HG02970 (cell line): ENCODE results near the gene PEX11B.

Experiments used
- ATAC-seq: cut with Tn5 transposase; IDR thresholded peaks from one replicate; pipeline ENCODE4 v1.9.1; 2021; ENCODE audit warnings: mild to moderate bottlenecking, moderate library complexity, moderate number of reproducible peaks; ENCODE audit not compliant: unreplicated experiment, low FRiP score

PEX11B gene, protein sequence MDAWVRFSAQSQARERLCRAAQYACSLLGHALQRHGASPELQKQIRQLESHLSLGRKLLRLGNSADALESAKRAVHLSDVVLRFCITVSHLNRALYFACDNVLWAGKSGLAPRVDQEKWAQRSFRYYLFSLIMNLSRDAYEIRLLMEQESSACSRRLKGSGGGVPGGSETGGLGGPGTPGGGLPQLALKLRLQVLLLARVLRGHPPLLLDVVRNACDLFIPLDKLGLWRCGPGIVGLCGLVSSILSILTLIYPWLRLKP

DNA sequence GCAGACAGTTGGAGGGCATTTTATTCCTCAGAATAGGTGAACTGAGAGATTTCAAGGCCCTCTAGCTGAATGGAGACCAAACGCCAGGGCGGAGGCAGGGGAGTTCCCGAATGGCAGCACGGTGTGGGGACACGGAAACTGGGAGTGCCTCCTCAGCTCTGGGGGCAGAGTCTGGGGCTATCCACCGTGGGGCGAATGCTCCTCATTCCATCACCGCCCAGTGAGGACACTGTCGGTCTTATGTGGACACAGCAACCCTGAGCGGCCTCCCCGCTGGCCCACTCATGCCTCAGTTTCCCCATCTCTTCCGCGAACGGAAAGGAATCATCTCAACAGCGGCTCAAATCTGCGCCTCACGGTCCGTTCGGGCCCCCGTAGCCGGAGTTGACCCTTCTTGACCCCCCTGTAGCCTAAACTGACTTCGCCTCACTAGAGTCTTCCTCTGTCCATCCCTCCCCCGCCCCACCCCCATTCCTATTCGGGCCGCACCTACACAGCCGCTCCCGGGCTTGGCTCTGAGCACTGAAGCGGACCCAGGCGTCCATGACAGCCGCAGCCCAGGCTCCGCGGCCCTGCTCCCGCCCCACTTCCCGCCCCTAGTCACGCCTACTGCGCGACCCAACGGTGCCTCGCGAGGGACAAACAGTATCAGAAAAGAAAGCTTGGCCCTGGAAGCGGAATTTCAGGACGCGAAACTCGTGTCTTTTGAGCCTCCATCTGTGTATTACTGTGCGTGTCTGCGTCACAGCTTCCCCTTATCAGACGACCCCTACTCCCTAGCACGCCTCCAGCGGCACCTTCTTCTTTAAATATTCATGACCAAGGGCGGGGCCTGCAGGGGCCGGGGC, at the start of gene PEX11B:
TSS of gene PEX11B (minus strand) at position 574 of the 848 bp plus-strand sequence. CDS start at position 545, 29 bp downstream.
- peak; percentile 68 for ATAC-seq

DNA sequence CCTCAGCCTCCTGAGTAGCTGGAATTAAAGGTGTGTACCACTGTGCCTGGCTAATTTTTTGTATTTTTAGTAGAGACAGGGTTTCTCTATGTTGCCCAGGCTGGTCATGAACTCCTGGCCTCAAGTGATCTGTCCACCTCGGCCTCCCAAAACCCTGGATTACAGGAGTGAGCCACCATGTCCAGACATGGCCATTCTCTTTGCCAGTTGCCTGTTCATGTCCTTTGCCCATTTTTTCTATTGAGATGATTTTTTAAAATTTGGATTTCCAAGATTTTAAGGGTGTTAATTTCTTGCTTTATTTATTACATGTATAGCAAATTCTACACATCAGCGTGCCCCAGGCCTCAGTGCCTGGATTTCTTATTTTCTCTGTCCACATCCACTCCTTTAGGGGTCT, 48.8 kb upstream of the PEX11B start:
- no peak for ATAC-seq

DNA sequence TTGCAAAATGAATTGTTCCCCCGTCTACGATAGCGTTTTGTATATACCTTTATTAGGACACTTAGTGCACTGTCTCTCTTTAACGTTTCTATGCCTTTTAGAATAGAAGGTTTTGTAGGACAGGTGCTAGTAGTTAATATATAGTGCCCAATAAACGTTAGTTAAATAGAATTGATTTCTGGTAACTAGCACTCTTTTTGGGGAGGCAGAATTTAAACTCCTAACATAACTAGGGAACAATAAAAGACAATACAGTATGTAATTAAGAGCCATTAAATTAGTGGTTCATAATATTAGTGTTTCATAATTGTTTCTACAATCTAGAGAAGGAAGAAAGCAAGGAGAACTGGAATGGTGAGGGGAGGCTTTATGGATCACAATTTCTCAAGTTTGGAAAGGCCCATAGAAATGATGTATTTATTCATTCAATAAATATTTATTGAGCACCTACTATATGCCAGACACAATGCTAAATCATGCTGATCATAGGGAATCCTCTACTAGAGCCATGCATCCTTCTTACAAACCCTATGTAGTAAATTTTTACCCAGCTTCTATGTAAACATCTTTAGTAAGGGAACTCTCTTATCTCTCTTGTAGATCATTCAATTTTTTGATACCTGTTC, 46.7 kb upstream of the PEX11B start:
- ATAC-seq = no peak

DNA sequence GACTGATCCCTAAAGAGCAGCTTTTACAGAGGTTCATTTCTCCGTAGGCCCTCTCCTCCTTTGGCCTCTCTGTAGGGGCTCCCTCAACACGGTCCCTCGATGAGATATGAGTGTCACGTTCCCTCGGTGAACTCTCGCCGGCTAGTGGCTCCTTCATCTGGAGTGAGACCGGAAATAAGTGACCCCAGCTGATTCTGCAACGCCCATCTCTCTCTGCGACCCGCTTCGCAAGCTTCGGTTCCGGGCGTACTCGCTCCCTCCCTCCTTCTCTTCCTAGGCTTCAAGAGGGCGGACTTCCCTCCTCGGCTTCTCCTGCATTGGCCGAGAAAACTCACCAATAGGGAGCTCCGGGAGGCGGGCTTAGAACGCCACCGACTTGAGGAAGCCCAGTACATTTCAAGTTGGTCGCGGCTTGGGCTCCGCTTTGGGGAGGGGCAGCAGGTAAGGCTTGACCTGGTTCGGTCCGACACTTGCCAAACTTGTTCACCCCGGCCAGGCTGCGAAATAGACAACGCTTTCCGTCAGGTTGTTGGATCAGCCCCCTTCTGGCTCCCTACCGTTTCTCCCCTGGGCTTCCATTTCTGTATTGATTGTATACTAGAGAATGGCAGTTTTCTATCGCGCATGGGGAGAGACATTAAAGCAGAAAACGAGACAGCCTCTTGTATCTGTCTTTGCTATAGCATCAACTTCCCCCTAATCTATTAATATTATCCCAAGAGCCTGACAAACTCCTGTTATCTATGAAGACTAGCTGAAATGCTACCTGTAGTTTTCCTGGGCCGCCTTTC, 46.0 kb upstream of the PEX11B start, which contains the start of the genes ANKRD34A and POLR3GL:
TSS of gene ANKRD34A (minus strand) at position 248 of the 791 bp plus-strand sequence. CDS start 2,816 bp downstream, outside the sequence.
TSS of gene POLR3GL (plus strand) at position 363 of the 791 bp plus-strand sequence. CDS start 10,176 bp downstream, outside the sequence.
- peak; percentile 81 for ATAC-seq

DNA sequence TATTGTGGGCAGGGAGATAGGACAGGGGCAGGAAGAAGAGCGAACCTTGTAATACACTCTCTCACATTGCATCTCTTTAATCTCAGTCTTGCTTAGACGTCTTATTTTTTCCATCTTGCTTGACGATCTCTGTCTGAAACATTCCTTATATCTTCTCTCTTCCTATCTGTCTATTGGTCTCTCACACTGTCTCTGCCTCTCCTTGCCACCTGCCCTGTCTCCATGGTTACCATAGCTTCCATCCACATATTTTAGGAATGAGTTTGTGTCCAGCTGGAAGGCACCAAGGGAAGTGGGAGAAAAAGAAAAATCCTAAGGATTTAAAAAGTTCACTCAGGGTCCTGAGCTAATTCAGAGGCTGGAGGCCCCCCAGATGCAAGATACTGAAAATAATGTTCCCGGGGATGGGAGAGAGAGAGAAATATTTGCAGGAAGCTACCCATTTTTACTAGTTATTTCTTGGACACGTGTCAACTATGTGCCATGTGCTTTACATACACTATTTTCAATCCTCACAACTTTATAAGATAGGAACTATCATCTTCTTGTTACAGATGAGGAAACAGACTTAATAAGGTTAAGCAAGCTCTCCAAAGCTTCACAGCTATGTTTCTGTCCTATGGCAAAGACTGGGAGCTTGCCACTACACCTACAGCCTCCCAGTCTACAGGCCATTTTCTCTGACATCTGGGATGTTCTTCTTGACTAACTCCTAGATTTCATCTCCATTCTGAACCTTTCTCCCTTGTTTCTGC, 44.9 kb upstream of the PEX11B start:
- ATAC-seq = no peak

DNA sequence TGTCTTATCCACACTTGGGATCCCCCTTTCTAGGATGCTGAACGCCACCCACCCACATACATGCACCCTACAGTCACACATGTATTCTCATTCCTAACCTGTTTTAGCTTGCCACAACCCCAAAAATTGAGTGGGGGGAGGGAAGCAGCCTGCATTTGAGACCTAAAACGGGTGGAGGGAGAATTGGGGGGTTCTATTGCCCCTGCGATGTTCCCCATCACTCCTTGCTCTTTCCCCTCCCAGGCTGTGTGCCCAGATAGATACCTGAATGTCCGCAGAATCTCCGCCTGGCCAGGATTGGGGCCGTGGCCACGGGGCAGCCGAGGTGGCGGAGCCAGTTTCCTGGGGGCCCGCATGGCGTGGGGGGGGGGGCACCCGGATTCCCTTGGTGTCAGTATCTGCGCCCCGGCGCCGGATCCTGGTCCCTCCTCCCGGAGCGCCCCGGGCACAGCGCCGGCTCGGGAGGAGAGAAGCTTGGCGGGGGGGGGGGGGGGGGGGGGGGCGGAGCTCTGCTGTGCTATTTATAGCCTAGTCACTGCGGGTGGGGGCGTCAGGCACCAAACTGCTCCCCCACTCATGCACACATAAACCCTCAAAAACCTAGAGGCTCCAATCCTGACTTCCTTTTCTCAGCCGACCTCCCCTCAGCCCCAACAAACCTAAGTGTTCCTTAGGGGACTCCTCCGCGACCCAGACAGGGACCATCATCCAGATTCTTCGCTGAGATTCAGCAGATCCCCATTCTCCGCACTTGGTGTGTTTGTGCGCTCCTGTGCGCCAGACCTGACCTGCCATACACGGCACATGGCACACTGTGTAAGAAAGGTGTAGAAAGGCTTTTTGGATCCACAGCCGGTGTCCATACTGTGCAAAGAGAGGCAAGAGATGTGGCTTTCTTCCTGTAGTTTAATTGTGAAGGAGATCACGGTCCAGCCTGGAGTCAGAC, 43.9 kb upstream of the PEX11B start:
- ATAC-seq = no peak

DNA sequence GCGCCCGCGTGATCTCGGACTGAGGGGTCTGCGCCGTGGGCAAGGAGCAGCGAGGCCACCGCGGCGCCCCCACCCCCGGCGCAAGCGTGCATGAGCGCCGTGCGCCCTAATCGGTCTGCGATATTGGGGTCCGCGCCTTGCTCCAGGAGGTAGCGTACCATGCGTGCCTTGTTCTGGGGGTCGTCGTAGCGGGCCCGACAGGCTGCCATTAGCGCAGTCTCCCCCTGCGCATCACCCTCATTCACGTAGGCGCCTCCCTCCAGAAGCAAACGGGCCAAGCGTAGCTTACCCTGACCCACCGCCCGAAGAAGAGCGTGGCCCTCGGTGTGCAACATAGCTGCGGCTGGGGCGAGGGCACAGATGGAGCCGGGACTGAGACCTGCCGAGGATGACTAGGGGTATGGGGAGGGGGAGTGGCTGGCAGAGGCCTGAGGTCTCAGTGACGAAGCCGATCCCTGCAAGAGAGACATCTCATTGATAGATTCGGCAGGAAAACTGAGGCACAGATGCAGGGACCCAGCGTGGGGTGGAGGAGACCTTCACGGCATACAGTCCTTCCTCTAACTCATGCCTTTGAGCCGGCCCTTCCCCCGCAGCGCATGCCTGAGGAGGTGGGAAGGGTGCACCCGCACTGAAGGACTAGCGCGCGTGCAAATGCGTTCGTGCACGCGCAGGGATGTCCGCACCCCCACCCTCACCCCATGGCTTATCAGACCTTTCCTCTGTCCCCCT, 43.1 kb upstream of the PEX11B start:
- ATAC-seq = no peak

DNA sequence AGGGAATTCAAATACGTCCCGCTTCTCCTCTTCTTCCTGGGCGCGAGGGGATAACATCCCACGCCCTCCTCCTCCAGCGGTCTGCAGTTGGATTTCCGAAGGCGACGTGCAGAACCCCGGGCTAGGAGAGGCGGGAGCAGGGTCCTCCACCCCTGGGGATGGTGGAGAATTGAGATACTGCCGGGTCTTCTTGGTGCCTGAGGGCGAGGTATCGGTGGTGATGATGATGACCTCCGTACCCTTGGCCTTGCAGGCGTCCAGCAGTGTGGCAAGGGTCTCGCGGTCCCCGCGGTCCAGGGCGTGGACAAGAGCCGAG, 42.5 kb upstream of the PEX11B start:
- no peak for ATAC-seq

DNA sequence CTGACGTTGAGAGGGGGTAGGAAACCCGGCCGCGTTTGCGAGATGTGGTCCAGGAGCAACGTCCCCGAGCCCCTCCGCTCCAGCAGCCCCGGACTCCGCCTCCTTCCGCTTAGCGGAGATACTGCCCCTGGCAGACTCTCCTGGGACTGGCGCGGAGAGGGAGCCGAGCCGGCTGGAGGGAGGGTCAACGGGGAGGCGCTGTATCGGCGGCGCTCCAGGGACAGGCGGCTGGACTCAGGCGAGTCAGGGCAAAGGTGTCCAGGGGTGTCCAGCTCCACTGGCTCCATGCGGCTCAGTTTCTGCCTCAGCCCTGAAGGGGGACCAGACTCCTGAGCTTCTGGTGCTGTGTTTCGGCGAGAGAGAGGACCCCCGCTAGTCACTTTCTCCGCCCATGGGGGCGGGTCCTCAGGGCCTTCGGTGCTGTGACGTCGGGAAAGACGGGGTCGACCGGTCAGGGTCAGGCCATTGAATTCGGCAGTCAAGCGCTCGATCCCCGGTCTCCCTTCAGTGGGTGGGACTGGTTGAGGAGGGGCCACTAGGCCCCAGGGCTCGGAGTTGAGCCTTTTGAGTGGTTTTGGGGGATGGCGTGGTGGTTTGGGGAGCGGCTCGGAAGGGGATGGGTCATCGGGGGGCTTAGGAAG, 42.1 kb upstream of the PEX11B start:
- ATAC-seq = no peak

DNA sequence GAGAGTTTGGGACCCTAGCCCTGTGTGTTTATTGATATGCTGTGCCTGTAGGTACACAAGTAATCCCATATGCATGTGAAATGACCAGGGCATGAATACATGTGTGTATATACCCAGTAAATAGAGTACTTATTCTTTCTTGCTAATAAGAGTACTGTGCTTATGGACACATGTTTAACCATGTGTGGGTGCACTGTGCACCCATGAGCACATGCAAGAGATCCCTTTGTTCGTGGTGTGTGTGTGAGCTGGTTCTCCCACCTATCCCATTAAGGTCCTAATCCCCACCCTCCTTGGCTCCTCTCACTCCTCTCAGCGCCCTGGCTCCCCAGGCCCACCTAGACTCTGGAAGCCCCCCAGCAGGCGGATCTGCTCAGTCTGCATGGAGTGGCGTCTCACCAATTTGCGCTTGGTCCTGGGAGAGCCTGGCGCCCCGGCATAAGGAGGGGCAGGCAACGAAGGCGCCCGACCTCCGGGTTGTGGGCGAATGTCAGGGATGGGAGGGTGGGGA, 41.5 kb upstream of the PEX11B start:
- no peak for ATAC-seq

DNA sequence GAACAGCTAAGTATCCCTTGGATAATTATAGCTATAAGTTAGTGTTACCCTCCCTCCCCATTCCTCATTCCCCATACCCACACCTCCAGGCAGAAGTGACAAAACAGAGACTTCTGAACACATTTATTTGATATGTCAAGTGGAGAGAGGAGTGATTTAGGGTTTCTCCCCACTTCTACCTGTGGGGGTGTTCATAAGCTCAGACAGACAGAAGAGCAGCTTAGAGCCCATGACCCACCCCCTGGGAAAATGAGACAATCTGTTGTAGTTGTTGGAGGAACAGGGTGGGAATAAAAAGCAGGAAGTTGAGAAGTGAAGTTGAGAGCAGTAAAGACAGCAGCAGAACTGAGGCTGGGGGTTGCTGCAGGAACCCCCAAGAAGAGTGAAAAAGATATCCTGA, 40.8 kb upstream of the PEX11B start:
- no peak for ATAC-seq

DNA sequence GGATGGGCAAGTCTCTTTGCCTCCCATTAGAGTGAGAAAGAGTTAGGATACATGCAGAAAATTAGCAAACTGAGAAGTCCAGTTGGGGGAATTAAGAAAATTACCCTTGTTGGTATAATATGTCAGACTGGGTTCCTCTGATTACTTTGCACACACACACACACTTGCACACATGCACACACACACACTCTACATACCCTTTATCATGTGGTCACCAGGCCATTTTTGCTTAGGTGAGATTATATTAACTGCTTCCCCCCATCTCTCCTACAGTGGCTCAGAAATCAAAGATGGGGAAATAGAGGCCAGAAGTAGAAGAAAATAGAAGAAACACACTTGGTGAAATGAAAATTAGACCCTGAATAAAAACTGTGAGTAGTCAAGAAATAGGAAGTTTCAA, 40.2 kb upstream of the PEX11B start:
- ATAC-seq = no peak

DNA sequence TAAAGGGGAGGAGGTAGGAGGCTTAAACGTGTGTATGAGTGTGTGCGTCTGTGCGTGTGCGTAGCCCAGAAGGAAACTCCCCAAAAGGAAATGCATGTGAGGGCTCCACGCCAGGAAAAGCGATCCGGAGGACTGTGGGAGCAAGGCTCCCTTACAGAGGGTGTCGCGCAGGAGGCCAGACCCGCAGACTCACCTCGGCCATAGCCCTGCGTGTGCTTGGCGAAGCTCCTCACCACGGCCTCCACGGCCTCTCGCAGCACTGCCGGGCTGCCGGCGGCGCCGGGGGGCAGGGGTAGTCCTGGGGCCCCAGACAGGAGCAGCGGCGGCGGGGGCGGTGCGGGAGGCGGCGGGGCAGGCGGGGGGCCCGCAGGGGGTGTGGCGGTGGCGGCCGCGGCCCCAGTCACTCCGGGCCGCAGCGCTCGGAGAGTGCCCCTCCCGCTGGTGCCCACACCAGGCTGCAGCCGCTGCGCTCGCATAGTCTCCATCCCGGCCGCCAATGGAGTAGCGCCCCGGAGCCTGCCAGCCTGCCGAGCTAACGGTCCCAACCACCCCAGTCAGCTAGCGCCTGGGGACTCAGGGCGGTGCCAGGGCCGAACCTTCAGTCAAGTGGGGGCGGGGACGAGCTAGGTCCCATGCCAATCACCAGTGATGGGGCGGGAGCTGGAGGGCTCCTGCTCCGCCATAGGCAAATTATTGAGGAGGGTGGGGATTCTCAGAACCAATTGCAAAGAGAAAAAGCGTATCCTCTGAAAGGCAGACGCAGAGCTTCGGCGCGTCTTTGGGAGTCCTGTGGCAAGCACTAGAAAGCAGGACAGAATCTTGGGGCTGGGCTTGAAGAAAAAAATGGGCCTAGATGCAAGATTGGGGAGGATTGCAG, 39.2 kb upstream of the PEX11B start, which contains the start of gene LIX1L:
TSS of gene LIX1L (minus strand) at position 575 of the 877 bp plus-strand sequence. CDS start at position 485, 90 bp downstream.
- peak; percentile 83 for ATAC-seq

DNA sequence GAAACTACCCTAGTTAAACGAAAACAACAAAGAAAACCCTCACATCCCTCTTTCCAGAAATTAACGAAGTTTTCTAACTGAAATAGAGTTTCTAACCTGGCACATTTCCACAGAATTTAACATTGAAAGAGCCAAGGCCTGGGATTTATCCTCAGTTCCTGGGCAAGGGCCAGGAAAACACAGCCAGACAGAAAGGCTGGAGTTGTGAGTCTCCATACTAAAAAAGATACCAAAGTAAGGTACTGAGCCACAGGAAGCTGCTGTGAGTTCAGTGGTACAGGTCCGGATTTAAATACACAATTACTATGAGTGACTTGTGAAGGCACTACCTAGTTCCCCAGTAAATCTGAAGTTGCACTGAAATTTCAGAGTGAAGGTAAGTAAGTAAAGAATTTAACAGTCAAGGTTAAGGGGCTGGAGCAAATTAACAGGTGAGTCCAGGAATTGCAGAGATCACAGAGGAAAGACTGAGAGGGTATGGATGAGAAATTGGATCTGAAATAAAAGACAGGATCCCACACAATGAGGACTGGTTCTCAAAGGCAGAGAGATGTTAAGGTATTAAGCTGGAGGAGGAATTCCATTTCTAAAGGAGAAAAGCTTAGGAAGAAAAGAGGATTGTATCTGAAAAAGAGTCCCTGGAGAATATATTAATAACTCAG, 38.4 kb upstream of the PEX11B start:
- ATAC-seq = no peak

DNA sequence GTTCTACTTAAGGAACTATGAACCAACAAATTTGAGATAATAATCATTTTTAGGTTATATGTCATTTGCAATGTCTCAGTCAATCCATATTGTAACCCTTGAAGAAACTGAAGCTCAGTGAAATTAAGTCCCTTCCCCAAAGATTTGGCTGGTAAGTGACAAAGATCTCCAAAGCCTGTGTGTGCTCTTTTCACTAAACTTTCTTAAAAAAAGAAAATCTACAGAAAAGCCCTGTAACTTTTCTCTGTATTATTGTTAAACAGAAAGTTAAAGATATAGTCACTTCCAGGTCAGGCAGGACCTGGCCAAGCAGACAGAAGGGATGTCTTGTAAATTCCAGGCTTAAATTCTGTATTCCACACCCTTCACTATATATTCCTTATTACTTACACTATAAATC, 37.8 kb upstream of the PEX11B start:
- no peak for ATAC-seq

DNA sequence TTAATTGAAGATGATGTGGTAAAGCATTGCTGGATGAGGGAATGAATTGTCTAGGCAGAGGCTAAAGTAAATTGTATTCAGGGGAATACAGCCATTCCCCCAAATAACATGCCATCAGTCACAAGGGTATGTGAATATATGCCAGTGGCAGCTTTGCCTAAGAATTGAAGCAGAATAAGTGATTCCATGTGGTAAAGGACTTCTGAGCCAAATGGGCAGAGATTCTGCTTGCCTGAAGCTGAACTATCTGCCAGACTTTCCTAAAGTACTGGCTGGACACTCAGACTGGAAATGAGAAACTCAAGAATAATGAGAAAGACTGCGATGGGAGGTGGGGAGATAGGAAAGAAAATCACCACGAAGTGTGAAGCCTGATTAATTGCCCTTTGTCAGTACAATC, 36.9 kb upstream of the PEX11B start:
- no peak for ATAC-seq
